Choroid plexus epithelial cell (primary cell): Measurements from ENCODE around the gene IFIT3.

Experiments
- DNase-seq: peaks from one replicate; pipeline ENCODE4 v3.0.0-alpha.2; 2010; ENCODE audit warnings: low read depth
- H3K4me3 ChIP-seq: 2 replicates; pipeline ENCODE4 v1.5.1; 2011; ENCODE audit warnings: low read depth, mild to moderate bottlenecking, control low read depth, low read length, moderate library complexity
- TF ChIP-seq, protein P1 (sequence below): conservative IDR thresholded peaks from 2 replicates; pipeline ENCODE4 v1.5.1; 2011; ENCODE audit warnings: low read depth, mild to moderate bottlenecking, control low read depth, inconsistent platforms, low read length, moderate library complexity

Gene IFIT3

DNA sequence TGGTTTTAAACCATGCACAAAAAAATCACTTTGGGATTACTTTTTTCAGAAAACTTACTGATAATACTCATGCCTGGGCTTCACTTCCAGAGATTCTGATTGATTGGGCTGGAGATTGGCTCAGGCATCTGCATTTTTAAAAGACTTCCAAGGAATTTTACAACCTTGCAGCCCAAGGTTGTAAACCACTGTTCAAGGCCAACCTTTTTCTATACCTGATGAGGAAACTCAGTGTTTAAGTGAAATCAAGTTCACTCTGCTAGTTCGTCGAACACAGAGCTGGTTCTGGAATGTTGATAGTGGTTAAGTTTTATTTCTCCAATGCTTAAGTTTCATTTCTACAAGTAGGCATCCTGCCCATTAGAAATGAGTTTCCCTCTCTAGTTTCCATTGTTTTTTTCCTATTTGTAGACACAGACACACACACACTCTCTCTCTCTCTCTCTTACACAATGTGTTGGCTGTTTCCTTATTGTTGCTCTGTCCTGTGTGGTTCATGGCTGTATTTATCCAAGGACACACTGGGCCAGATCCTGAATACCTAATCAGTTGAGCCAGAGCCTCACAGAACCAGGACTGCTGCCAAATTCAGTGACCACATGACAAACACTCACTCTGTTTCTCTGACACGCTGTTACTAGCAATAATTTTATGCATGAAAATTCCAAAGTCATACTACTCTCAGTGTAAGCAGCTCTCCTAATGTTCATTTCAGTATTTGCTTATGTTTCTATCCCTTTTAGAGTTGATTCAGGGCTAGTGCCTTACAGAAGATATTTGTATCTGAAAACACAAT, 46.3 kb downstream of the IFIT3 start:
- DNase-seq = peak; percentile 94
- H3K4me3 ChIP-seq = no peak overlapping the region
- TF ChIP-seq, protein P1, sequence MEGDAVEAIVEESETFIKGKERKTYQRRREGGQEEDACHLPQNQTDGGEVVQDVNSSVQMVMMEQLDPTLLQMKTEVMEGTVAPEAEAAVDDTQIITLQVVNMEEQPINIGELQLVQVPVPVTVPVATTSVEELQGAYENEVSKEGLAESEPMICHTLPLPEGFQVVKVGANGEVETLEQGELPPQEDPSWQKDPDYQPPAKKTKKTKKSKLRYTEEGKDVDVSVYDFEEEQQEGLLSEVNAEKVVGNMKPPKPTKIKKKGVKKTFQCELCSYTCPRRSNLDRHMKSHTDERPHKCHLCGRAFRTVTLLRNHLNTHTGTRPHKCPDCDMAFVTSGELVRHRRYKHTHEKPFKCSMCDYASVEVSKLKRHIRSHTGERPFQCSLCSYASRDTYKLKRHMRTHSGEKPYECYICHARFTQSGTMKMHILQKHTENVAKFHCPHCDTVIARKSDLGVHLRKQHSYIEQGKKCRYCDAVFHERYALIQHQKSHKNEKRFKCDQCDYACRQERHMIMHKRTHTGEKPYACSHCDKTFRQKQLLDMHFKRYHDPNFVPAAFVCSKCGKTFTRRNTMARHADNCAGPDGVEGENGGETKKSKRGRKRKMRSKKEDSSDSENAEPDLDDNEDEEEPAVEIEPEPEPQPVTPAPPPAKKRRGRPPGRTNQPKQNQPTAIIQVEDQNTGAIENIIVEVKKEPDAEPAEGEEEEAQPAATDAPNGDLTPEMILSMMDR = no peak

DNA sequence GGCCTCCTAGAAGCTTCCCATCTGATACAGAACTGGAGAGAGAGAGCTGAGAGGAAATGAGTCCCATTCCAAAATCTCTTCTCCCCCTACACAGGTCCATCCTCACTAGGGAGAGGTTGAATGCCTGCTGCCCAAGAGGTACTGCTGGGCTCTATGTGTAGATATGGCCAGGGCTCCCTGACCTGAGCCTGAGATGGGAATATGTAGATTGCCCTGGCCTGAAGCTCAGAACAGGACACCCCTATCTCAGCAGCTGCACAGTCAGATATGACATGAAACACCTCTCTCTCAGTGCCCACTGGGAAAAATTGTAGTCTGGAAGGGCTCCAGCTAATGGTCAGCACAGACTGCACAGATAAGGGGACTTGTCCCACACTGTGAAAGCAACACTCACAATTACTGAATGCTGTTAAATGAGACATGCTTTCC, 46.9 kb downstream of the IFIT3 start:
- TF ChIP-seq, protein P1 = no peak
- DNase-seq = no peak
- no peak overlapping the region for H3K4me3 ChIP-seq

DNA sequence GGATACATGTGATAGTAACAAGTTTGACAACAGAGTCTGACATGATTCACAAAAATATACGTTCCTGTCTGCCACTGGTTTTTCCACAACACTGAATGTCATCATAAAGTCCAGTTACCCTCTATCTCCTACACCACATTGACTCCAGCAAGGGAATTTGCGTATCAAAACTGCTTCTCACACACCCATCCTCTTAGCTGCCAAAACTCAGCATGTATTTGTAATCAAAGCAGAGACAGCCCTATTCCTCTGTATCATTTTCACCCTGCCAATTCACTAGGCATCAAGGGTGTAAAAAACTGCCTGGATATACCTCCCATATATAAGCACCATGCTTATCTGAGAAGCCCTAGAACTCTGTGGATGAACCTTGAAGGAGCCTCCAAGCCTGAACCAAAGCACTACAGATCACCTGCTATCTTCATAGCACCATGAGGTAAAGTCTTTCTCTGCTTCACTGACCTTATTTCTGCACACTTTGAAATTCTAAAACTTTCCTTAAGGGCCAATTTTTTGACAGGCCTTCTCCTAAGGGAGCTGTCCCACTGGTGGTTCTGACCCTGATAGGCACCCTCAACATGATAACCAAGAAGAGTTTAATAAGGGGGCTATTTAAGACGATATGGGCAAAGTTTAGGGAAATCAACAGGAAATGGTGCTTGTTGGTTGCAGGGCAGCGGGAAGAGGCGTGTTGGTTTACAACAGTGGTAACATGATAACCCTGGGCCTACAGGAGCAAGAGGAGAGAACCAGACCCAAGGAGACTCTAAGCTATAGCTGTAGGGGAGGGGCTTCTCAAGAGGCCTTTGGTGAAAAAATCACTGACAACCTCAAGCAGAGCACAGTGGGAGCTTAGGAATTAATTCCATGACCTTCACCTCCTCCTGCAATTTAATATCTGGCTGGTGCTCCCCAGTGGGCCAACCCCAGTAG, 50.2 kb downstream of the IFIT3 start, which contains the start of gene IFIT1B:
Gene IFIT1B, plus strand, starts transcription at position 352 of the 933 bp plus-strand sequence. Its CDS starts 80 bp downstream, at position 432.
- TF ChIP-seq, protein P1 = no peak
- peak; percentile 30 for DNase-seq
- H3K4me3 ChIP-seq = no peak within 1 kb of the TSS

DNA sequence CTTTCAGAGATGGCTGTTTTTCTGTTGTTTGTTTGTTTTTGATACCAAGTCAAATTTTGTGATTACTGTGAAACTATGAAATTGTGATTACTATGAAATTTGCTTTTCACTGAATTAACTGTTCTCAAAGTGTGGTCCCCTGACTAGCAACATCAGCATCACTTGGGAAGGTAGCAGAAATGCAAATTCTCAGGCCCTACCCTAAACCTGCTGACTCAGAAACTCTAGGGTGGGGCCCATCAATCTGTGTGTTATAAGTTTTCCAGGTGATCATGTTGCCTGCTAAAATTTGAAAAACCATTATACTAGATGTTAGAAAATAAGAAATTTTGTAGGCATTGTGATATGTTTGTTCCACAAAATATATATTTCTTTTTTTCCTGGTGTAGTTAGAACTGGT, 51.3 kb downstream of the IFIT3 start:
- TF ChIP-seq, protein P1 = no peak
- no peak for DNase-seq
- no peak overlapping the region for H3K4me3 ChIP-seq

DNA sequence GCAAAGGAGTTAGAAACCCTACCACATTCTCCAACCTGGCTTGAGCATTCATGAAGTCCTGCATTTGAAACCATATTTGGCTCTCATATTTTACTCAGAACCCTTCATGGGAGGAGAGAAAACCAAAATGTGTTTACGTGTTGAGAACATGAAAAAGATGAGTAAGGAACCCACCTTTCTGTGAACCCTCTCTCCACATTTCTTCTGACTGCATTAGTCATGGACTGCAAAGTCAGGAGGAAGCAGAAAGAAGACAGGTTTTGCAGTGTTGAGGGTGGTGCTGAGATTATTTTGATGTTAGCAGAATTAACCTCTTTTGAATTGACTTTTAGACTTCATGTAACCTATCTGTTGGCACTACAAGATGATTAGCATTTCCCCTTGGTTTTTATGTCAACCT, 55.0 kb downstream of the IFIT3 start:
- TF ChIP-seq, protein P1 = no peak
- peak; percentile 33 for DNase-seq
- H3K4me3 ChIP-seq = no peak overlapping the region

DNA sequence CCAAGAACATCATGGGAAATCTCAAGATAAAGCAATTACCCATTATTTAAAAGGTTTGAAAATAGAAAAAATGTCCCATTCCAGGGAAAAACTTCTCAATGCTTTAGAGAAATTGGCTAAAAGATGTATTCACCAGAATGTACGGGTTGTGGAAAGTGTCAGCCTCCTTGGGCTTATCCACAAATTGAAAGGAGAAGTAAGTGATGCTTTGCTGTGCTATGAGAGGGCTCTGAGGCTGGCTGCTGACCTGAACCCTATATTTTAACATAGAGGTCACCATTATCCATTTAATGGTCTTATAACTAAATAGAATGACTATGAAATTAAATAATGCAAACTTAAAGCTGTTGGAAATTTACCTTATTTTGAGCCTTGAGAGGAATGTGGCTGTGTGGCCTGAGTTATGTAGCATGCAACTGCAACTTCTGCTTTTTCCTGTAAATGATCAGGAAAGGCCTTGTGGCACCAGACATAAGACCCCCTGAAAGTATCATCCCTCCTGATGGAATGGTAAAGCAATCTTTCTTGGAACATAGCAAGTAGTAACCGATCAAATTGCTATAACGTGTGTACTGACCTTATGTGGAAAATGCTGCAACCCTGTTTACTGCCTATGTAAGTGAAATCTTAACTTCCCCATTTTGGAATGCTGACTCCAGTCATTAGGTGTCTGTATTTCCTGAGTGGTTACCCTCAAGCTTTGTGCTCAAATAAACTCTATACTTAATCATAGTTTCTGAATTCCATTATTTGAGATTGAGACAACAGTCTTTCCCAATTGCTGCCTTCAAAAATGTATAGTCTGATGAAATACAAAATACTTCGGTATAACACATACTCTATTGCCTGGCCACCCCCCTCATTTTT, 56.9 kb downstream of the IFIT3 start:
- peak; percentile 29 for DNase-seq
- no peak overlapping the region for H3K4me3 ChIP-seq
- TF ChIP-seq, protein P1 = no peak
